Camera-type eye (tissue), 1 donor: Measurements from ENCODE around the gene TSR2. TPM values are rescaled to one million over a fixed set of nuclear protein-coding genes. Genes with fewer than 3 reads are reported as not detected.

Experiments
- total RNA-seq: library from RNA; depleted of rRNA; stranded (reverse); fragments of >200 nt; gene quantifications from one replicate; pipeline ENCODE4 v1.2.3, GENCODE V29; 2014

The TSR2 gene
- total RNA-seq = 24.8 TPM

GRCh38 chrX:54439960-54440871 lies at the start of gene TSR2:
Gene TSR2 (plus strand): TSS chrX:54440404. CDS start chrX:54440422, 18 bp downstream.

Other genes starting within 250 kb of the TSR2 start
- gene WNK3, start 82.4 kb upstream of the TSR2 start, total RNA-seq = 22.2 TPM
- gene FGD1, start 55.8 kb downstream of the TSR2 start, total RNA-seq = 15.0 TPM
- gene GNL3L, start 89.8 kb downstream of the TSR2 start, total RNA-seq = 35.3 TPM